NT2/D1 (cell line): Measurements from ENCODE around the gene CCR7.

ENCODE experiments used
- DNase-seq: peaks from one replicate; pipeline ENCODE4 v3.0.0-alpha.2; 2011; ENCODE audit warnings: low read depth, low spot score
- H3K27me3 ChIP-seq: 2 replicates; pipeline ENCODE4 v1.6.0; 2011; ENCODE audit warnings: mild to moderate bottlenecking; ENCODE audit not compliant: insufficient read length, insufficient read depth
- H3K36me3 ChIP-seq: 2 replicates; pipeline ENCODE4 v1.6.1; 2011; ENCODE audit warnings: mild to moderate bottlenecking, low read length, mixed read lengths; ENCODE audit not compliant: insufficient read depth, insufficient read length
- H3K4me1 ChIP-seq: 2 replicates; pipeline ENCODE4 v1.5.1; 2011; ENCODE audit not compliant: insufficient read depth, insufficient read length
- H3K4me3 ChIP-seq: 2 replicates; pipeline ENCODE4 v1.5.1; 2011; ENCODE audit warnings: low read depth; ENCODE audit not compliant: insufficient read length
- H3K9ac ChIP-seq: 2 replicates; pipeline ENCODE4 v1.6.0; 2011; ENCODE audit warnings: low read depth; ENCODE audit not compliant: insufficient read length
- H3K9me3 ChIP-seq: 2 replicates; pipeline ENCODE4 v1.5.1; 2011; ENCODE audit warnings: mild to moderate bottlenecking, low read length; ENCODE audit not compliant: insufficient read depth
- SUZ12 ChIP-seq: IDR thresholded peaks from 2 replicates; pipeline ENCODE4 v1.6.1; 2011; ENCODE audit not compliant: insufficient read length, insufficient read depth; ENCODE audit errors: extremely low read depth
- YY1 ChIP-seq: IDR thresholded peaks from 2 replicates; pipeline ENCODE4 v1.6.1; 2011; ENCODE audit not compliant: insufficient read length, insufficient read depth
- ZNF274 ChIP-seq: IDR thresholded peaks from 2 replicates; pipeline ENCODE4 v1.6.1; 2011; ENCODE audit warnings: mild to moderate bottlenecking, low read depth, low read length

CCR7 gene

GRCh38 chr17:40538936-40539705 is 26.2 kb downstream of the CCR7 start:
- TF ChIP-seq YY1 (no peak), SUZ12 (no peak), ZNF274 (no peak)
- Histone ChIP-seq H3K9me3 (no peaks in the 10 kb centered on the region), H3K4me3 (no peak overlapping the region), H3K4me1 (peaks cover 23% of the 10 kb centered on the region), H3K9ac (no peak overlapping the region), H3K36me3 (no peaks in the 10 kb centered on the region), H3K27me3 (no peaks in the 10 kb centered on the region)
- no peak for DNase-seq

DNA sequence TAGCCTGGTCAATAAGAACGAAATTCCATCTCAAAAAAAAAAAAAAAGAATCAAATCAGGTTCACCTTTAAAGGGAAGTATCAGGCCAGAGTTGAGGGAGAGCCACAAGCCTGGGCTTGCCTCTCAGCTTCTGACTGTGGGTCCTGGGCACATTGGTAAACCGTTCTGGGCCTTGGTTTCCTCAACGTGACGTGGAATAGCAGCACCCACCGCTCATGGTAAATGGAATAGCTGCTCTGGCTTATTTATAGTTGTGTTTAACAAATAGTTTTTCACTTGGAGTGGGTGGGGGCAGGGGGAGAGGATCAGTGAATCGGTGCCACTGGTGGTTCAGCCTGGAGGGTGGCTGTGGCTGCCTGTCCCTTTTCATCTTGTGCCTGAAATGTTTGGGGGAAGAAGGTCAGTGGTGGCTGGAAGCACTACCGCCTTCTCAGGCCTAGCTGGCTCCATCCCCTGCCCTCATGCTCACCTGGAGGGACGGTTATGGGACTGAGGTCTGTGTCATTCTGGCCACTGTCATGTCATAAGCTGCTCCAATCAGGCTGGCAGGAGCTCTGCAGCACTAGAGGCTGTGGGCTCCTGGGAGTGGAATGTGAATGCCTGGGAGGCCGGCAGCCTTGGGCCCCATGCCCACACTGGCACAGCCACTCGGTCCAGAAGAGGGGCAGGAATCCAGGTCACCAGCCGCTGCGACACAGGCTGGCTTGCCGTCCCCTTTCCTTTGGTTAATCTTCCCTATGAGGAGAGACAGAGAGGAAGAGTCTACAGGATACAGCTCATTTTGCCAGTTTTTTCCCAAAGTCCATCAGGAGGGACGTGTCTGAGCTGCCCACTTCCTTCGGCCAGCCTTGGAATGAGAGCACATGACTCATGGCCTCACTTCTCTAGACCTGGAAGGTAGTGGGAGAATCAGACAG is 27.0 kb downstream of the CCR7 start:
- Histone ChIP-seq H3K4me1 (peaks cover 18% of the 10 kb centered on the region), H3K4me3 (no peak overlapping the region), H3K27me3 (no peaks in the 10 kb centered on the region), H3K9me3 (no peaks in the 10 kb centered on the region), H3K36me3 (no peaks in the 10 kb centered on the region), H3K9ac (no peak overlapping the region)
- TF ChIP-seq YY1 (no peak), ZNF274 (no peak), SUZ12 (no peak)
- DNase-seq, result no peak

GRCh38 chr17:40536295-40537171 is 28.7 kb downstream of the CCR7 start:
- H3K36me3 ChIP-seq, result no peaks in the 10 kb centered on the region
- H3K9ac ChIP-seq, result no peak overlapping the region
- no peak for DNase-seq
- no peak for TF ChIP-seq ZNF274
- no peak for TF ChIP-seq YY1
- no peak for TF ChIP-seq SUZ12
- H3K27me3 ChIP-seq, result no peaks in the 10 kb centered on the region
- H3K4me1 ChIP-seq, result peaks cover 13% of the 10 kb centered on the region
- H3K4me3 ChIP-seq, result no peak overlapping the region
- H3K9me3 ChIP-seq, result no peaks in the 10 kb centered on the region

- TF ChIP-seq ZNF274 (no peak), YY1 (no peak), SUZ12 (no peak)
- H3K4me3 ChIP-seq, result no peak overlapping the region
- H3K9me3 ChIP-seq, result no peaks in the 10 kb centered on the region
- DNase-seq, result no peak
- H3K9ac ChIP-seq, result no peak overlapping the region
- peaks cover 14% of the 10 kb centered on the region for H3K4me1 ChIP-seq
- H3K36me3 ChIP-seq, result no peaks in the 10 kb centered on the region
- H3K27me3 ChIP-seq, result no peaks in the 10 kb centered on the region
These were observed 29.4 kb downstream of the CCR7 start for GRCh38 chr17:40535924-40536294.

- no peak overlapping the region for H3K9ac ChIP-seq
These were observed 29.8 kb downstream of the CCR7 start for GRCh38 chr17:40535438-40535837.

DNA sequence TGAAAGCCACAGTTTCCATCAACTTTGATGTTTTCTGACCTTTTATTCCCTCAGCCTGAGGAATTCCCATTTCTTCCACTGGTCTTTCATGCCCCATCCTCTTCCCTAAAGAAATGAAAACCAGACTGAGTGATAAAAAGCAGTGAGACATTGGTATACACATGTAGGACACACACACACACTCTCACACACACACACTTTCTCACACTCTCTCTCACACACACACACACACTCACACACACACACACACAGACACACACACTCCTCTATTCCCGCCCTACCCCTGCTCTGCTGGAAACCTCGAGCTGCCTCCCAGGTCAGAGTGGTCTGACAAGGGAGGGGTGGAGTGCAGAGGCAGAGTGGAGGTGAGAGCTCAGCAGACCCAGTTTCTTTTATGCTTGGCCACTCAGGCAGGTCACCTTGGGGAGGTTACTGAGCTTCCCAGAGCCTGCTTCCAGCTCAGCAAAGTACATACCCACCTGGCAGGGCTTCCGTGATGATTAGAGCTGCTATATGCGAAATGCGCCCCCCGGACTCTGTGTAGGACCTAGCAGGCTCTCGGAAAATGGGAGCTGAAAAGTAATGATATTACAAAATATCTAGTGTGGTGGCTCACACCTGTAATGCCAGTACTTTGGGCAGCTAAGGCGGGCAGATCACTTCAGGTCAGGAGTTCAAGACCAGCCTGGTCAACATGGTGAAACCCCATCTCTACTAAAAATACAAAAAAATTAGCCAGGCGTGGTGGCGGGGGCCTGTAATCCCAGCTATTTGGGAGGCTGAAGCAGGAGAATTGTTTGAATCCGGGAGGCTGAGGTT is 30.7 kb downstream of the CCR7 start:
- H3K4me1 ChIP-seq, result peaks cover 21% of the 10 kb centered on the region

More at GRCh38 chr17:40535438-40535837, 29.8 kb downstream of the CCR7 start:
- Histone ChIP-seq H3K9me3 (no peaks in the 10 kb centered on the region), H3K36me3 (no peaks in the 10 kb centered on the region), H3K27me3 (no peaks in the 10 kb centered on the region), H3K4me3 (no peak overlapping the region), H3K4me1 (peaks cover 19% of the 10 kb centered on the region)
- TF ChIP-seq ZNF274 (no peak), SUZ12 (no peak), YY1 (no peak)
- DNase-seq, result no peak

More for the DNA sequence above, 30.7 kb downstream of the CCR7 start:
- Histone ChIP-seq H3K4me3 (no peak overlapping the region), H3K27me3 (no peaks in the 10 kb centered on the region), H3K9me3 (no peaks in the 10 kb centered on the region), H3K9ac (no peak overlapping the region), H3K36me3 (no peaks in the 10 kb centered on the region)
- DNase-seq, result no peak
- no peak for TF ChIP-seq ZNF274
- no peak for TF ChIP-seq SUZ12
- no peak for TF ChIP-seq YY1
